HG02763 (cell line): Measurements from ENCODE around the gene TMEM116.
"Not testable (repeated sequence)": the region's sequence is repeated elsewhere in the genome, so short reads cannot be mapped to it uniquely, and the experiment has no call there.

Experiments
- ATAC-seq: cut with Tn5 transposase; IDR thresholded peaks from one replicate; pipeline ENCODE4 v1.9.1; 2021; ENCODE audit warnings: mild to moderate bottlenecking, moderate library complexity; ENCODE audit not compliant: unreplicated experiment

The TMEM116 gene

DNA sequence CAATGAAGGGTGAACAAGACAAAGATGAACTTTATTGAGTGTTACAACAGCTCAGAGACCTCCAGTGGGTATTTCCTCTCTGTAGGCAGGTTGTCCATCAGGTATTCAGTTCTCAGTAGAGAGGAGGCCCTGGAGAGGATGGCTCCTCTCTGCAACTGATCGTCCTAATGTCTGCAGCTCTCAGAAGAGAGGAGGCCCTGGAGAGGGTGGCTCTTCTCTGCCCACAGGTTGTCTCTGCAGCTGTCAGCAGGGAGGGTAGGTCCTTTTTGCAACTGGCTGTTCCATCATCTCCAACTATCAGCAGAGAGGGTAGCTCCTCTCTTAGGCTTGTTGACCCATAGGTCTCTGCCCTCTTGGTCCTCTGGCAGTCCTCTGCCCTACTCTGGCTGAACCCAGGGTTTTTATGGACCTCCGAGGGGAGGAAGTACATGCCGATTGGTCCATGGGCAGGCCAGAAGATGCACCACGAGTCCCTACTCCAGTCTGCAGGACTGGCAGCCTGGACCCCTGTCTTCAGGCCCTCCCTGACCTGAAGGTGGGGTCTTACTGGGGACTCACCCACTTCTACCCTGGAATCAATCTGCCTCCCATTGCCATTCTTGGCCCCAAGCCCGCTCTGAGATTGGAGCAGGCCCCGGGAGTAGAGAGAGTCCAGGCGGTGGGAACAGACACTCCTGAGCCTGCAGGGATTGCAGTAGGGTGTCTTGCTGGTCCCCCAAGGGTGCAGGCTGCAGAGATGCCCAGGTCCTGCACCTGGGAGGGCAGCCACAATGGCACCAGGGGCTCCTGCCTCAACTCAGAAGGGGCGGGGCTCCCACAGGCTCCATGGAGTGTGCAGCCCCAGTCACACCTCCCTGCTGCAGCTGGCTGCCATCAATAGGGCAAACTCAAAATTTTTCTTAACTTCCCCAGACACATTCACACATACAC is 2.3 kb downstream of the TMEM116 start:
- no peak for ATAC-seq

- not testable (repeated sequence) for ATAC-seq
Observed at GRCh38 chr12:112009596-112009995, 3.4 kb downstream of the TMEM116 start.

GRCh38 chr12:112008918-112009317 is 4.0 kb downstream of the TMEM116 start:
- ATAC-seq, result no peak

DNA sequence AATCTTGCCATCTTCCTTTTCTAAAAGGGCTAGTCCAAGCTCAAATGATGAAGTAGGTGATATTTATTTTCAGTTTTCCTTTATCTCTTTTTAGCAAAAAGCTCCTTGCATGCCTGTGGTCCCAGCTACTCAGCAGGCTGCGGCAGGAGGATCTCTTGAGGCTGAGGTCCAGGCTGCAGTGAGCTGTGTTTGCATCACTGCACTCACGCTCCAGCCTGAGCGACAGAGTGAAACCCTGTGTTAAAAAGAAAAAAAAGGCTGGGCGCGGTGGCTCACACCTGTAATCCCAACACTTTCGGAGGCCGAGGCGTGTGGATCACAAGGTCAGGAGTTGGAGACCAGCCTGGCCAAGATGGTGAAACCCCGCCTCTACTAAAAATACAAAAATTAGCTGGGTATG is 5.0 kb downstream of the TMEM116 start:
- ATAC-seq, result no peak

- no peak for ATAC-seq
Observed at GRCh38 chr12:112005419-112006395, 7.3 kb downstream of the TMEM116 start.

DNA sequence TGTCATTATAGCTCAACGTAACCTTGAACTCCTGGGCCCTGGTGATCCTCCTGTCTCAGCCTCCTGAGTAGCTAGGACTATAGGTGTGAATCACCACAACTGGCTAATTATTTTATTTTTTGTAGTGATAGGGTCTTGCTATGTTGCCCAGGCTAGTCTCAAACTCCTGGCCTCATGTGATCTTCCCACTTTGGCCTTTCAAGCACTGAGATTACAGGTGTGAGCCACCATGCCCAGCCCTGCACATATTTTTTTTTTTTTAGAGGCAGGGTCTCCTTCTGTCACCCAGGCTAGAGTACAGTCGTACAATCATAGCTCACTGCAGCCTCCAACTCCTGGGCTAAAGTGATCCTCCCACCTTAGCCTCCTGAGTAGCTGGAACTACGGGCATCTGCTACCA is 8.9 kb downstream of the TMEM116 start:
- no peak for ATAC-seq

GRCh38 chr12:112001576-112001975 is 11.4 kb downstream of the TMEM116 start:
- ATAC-seq, result no peak

DNA sequence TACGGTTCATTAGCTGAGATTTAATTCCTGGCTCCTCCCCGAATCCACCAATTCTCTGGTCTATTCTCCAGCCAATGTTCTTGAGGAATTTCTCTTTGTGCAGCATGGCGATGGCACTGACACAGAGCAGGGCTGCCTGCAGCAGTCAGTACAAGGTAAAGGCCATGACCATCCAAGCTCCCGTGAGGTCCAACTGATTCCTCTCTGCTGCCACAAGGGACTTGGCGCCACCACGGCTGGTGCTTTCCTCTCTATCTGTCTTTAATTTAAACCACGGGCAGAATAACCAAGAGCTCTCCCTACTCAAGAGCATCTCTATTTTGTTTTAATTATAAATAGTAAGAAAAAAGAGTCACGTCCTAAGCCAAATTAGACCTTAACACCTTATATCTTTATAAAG is 12.1 kb downstream of the TMEM116 start:
- no peak for ATAC-seq

DNA sequence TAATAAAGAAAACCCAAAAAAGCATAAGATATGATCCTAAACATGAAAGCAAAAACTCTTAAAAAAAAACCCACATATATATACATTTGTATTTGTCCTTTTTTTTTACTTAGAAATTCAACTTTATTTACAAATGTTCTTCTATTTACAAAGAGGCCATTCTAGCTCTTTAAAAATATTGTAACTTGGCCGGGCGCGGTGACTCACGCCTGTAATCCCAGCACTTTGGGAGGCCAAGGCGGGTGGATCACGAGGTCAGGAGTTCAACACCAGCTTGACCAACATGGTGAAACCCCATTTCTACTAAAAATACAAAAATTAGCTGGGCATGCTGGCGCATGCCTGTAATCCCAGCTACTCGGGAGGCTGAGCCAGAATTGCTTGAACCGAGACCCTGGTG is 13.8 kb downstream of the TMEM116 start:
- not testable (repeated sequence) for ATAC-seq

GRCh38 chr12:111998015-111998414 is 14.9 kb downstream of the TMEM116 start:
- no peak for ATAC-seq

DNA sequence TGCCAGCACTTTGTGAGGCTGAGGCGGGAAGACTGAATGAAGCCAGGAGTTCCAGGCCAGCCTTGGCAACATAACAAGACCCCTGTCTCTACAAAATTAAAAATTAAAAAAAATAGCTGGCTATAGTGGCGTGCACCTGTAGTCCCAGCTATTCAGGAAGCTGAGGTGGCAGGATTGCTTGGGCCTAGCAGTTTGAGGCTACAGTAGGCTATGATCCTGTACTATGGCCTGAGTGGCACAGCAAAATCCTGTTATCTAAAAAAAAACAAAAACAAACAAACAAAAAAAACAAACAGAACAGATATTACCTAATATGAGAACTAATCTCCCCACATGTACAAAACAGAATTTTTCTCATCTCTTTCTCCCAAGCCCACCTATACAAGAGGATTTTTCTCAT is 15.7 kb downstream of the TMEM116 start:
- no peak for ATAC-seq

DNA sequence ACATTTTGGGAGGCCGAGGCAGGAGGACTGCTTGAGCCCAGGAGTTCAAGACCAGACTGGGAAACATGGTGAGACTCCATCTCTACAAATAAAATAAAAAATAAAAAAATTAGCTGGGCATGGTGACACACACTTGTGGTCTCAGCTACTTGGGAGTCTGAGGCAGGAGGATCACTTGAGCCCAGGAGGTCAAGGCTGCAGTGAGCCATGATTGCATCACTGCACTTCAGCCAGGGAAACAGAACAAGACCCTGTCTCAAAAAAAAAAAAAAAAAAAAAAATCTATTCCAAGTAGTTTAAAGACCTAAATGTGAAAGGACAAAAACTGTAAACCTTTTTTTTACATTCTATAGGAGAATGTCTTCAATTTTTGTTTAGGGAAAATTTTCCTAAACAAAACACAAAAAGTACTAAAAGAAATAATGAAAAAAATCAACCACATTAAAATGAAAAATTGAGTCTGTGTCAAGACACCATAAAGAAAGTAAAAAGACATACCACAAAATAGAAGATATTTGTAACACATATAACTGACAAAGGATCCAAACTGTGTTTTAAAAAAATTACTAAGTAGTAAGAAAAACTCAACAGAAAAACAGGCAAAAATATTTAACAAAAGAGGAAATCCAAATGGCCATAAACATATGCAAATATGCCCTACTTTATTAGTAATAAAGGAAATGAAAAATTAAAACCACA is 17.0 kb downstream of the TMEM116 start:
- no peak for ATAC-seq

DNA sequence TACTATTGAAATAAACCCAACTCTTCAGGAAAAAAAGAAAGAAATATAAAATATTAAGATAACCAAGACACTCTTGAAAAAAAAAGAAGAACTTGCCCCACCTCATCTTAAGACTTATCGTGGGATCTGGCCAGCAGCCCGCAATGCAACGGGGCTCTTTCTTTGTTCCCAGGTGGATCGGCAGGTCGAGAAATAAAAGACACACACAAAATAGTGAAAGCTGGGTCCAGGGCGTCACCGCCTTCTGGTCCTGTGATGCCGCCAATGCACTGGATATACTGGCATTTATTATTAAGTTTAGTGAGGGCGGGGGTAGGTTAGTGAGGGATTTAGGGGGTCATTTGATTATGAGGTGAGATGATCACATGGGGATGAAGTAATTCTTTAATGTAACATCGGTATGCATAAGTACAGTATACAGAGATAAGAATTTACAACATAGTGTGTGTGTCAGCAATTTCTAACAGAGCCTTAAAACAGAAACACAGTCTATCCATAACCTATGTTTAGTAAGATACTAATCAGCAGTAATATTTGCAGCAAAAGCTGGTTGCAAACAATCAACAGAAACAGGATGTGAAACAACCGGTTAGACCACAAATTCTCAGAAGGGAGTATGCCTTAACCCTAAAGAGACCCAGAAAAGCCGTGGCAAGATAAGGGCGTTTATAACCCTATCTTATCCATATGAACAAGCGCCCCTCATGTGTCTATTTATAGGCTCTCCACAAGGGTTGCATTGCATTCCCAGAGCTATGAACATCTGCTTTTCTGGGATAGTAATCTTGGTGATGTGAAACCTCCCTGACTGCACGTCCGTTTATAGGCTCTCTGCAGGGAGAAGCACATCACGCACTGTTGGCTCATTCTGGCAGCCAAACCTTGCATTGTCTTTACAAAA is 18.5 kb downstream of the TMEM116 start:
- ATAC-seq, result not testable (repeated sequence)

DNA sequence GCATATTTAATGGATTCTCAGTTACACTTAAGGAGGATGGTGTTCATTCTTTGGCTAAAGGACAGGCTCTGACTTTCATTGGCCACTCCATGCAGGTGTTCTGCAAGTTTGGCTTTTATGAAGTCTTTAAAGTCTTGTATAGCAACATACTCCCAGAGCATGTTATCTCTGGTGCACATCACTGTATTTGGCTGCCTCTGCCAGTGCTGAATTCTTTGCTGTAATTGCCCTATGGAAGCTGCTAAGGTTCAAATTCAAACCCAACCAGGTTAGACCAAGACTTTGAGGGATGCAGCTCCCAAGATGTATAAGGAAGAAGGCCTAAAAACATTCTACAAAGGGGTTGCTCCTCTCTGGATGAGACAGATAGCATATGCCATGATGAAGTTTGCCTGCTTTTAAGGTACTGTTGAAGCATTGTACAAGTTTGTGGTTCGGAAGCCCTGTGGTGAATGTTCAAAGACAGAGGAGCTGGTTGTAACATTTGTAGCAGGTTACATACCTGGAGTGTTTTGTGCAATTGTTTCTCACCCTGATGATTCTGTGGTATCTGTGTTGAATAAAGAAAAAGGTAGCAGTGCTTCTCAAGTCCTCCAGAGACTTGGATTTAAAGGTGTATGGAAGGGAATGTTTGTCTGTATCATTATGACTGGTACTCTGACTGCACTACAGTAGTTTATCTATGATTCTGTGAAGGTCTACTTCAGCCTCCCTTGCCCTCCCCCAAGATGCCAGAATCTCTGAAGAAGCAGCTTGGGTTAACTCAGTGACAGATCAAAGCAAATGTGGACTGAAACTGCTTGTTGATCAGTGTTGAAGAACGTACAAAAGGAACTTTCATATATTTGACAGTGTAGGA is 19.4 kb downstream of the TMEM116 start:
- no peak for ATAC-seq

- no peak for ATAC-seq
Observed at GRCh38 chr12:111992464-111992863, 20.5 kb downstream of the TMEM116 start.

DNA sequence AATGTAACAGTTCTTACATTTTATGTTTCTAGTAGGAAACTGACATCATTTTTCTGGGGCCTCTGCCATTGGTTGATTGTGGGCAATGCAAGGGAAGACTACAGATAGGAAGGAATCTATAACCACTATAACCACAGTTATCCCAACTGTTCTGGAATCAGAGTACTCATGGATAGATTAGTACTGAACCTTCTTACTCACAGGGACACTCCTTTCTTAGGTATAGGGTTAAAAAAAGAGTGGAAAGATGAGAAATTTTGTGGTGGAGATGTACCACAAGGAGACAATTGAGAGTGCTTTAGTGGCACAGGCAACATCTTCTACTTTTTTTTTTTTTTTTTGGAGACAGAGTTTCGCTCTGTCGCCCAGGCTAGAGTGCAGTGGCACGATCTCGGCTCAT is 21.0 kb downstream of the TMEM116 start:
- ATAC-seq, result no peak

DNA sequence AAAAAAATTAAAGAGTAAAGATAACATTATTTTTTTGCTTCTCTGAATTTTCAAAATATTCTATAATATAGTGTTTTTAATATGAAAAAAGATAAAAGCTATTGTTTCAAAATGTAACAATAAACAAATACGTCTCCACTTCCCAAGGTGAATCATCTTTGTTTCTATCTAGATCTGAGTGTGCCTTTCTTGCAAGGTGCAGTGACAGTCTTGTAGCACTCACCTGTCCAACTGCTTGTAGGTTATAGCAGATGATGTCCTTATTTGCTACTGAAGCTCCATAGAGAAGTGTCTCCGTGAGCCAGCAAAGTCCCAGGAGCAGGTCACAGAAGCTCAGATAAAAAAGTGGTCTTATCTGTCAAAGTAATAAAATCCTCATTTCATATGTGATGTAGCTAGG is 21.4 kb downstream of the TMEM116 start:
- ATAC-seq, result no peak

- ATAC-seq, result no peak
Observed at GRCh38 chr12:111984820-111985219, 28.1 kb downstream of the TMEM116 start.

DNA sequence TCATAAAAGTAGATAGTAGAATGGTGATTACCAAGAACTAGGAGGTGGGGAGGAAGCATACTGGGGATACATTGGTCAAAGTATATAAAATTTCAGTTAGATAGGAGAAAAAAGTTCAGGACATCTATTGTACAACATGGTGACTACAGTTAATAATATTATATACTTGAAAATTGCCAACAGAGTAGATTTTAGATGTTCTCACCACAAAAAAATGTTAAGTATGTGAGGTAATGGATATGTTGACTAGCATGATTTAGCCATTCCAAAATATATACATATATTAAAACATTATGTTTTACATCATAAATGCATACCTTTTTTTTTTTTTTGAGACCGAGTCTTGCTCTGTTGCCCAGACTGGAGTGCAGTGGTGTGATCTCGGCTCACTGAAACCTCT is 31.0 kb downstream of the TMEM116 start:
- ATAC-seq, result no peak
